GM21367 (cell line): ENCODE data around the gene ATP6V1G2.
"Not testable (repeated sequence)": the region's sequence is repeated elsewhere in the genome, so short reads cannot be mapped to it uniquely, and the experiment has no call there.

Experiments
- ATAC-seq: cut with Tn5 transposase; IDR thresholded peaks from one replicate; pipeline ENCODE4 v1.9.1; 2021; ENCODE audit not compliant: unreplicated experiment

ATP6V1G2 gene

GRCh38 chr6:31575952-31576685 lies 29.7 kb upstream of the ATP6V1G2 start:
- no peak for ATAC-seq

DNA sequence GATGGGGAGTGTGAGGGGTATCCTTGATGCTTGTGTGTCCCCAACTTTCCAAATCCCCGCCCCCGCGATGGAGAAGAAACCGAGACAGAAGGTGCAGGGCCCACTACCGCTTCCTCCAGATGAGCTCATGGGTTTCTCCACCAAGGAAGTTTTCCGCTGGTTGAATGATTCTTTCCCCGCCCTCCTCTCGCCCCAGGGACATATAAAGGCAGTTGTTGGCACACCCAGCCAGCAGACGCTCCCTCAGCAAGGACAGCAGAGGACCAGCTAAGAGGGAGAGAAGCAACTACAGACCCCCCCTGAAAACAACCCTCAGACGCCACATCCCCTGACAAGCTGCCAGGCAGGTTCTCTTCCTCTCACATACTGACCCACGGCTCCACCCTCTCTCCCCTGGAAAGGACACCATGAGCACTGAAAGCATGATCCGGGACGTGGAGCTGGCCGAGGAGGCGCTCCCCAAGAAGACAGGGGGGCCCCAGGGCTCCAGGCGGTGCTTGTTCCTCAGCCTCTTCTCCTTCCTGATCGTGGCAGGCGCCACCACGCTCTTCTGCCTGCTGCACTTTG lies 29.0 kb upstream of the ATP6V1G2 start, which contains the start of gene TNF:
Gene TNF (plus strand): TSS at position 231 of the 567 bp plus-strand sequence. CDS start 177 bp downstream, at position 408.
- ATAC-seq, result no peak

- no peak for ATAC-seq
These were observed 28.0 kb upstream of the ATP6V1G2 start for GRCh38 chr6:31574106-31575061.

GRCh38 chr6:31573239-31574105 lies 27.1 kb upstream of the ATP6V1G2 start:
- ATAC-seq, result no peak

- no peak for ATAC-seq
These were observed 25.9 kb upstream of the ATP6V1G2 start, which contains the start of gene LTA for GRCh38 chr6:31572041-31572911. TSS of gene LTA (plus strand) at chr6:31572289. CDS start at chr6:31572743, 454 bp downstream.

DNA sequence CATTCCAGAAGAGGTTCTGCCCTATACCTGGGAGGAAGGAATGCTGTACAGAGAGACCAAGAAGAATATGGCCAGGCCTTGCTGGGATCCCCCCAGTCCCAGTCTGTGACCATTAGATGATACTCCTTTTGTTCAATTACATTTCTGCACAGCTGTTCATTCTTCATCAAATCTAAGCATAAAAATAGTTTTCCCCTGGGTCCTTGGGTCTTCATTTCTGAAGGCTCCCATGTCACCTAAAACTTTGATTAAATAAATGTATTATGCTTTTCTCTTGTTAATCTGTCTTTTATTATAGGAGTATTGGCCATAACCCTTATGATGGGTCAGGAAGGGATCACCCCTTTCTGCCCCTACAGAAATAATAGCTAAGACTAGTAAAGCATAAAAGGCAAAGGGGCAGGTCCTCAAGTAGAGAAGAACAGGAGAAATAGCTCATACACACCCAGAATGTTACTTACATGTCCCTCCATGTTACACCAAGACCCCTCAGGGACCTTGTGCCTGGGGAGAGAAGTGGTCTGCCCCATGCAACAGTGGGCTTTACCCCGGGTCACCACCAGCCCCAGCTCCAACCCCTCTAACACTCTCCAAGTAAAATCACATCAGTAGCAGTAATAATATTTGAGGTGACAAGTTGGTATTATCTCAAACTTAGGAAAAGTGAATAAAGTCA lies 23.6 kb upstream of the ATP6V1G2 start:
- ATAC-seq, result no peak

GRCh38 chr6:31568537-31568961 lies 22.1 kb upstream of the ATP6V1G2 start:
- peak; percentile 47 for ATAC-seq

DNA sequence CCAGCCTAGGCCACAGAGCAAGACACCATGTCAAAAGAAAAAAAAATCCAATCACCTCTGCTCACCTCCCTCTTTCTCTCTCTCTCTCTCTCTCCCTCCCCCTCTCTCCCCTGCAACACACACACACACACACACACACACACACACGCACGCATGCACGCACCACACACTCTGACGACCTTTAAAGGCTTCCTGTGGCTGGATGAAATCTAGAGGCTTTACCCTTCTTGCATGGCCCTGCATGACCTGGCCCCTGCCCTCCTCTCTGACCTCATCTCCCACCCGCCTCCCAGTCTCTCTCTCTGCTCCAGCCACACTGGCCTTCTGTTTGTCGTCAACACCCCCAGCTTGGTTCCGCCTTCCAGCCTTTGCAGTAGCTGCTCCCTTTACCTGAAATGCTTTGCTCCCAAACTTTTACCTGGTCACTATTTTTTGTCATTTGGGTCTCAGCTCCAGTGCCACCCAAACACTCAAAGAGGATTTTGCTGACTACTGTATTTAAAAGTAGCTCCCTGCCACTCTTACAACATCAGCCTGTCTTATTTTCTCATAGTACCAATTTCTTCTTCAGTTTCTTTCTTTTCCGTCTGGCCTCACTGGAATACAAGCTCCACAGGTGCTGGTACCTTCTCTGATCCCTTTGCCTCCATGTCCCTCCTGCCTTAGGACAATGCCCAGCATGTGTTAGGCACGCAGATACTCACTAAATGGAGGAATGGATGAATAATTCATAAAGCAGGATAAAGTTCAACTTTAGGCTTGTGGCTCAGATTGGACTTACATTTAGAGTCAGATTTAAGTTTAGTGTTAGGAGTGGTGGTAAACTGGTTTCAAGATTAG lies 21.3 kb upstream of the ATP6V1G2 start:
- ATAC-seq, result no peak

DNA sequence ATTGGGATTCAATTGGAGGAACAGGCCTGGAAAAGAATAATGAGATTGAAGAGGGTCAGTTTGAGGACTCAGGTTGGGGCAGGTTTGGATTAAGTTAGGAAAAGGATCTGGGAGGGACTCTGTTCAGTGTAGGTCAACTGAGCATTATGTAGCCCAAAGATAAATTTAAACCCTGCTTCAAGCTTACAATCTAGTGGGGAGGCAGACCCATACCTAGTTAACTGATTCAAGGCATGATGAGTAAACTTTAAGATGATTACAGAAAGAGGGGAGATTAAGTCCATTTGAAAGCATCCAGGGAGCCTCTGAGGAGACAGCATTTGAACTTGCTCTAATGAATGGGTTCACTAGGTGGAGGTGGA lies 14.3 kb upstream of the ATP6V1G2 start:
- no peak for ATAC-seq

GRCh38 chr6:31559958-31560696 lies 13.7 kb upstream of the ATP6V1G2 start:
- peak; percentile 48 for ATAC-seq

DNA sequence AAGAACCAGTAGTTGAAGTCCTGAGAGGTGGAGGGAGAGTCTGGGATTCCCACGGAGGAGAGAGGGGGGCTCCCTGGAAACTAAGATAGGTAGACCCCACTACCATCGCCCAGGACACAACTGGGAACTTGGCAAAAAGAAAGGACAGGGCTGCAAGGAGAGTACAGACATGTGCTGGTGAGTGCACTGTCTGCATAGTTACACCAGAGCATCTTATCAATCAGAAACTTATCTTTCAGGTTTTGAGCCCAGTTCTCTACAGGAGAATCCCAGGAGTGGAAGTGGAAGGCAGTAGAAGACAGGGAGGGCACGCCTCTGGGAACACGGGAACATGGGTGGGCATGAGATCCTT lies 13.2 kb upstream of the ATP6V1G2 start:
- ATAC-seq, result peak; percentile 1

- no peak for ATAC-seq
These were observed 12.5 kb upstream of the ATP6V1G2 start for GRCh38 chr6:31558631-31559500.

- no peak for ATAC-seq
These were observed 11.9 kb upstream of the ATP6V1G2 start for GRCh38 chr6:31558318-31558625.

DNA sequence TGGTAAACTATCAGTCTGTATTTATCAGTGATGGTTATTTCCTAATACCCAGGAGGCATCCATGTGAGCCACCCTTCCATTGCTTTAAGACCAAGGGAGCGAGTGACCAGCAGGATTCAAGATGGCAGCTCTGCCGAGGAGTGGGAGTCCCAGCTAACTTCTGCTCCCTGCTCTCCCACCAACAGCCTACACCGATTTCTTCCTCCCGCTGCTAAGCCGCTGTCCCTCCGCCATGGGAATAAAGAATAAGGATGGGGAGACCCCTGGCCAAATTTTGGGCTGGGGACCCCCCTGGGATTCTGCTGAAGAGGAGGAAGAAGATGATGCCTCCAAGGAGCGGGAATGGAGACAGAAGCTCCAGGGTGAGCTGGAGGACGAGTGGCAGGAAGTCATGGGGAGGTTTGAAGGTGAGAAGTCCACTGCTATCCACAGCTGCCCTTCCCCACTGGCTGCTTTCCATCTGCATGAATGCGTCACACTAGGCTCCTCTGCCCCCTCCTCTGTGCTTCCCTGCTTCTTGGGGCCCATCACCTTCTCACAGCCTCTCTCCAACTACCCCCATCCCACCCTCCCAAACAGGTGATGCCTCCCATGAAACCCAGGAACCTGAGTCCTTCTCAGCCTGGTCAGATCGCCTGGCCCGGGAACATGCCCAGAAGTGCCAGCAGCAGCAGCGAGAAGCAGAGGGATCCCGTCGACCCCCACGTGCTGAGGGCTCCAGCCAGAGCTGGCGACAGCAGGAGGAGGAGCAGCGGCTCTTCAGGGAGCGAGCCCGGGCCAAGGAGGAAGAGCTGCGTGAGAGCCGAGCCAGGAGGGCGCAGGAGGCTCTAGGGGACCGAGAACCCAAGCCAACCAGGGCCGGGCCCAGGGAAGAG lies 11.3 kb upstream of the ATP6V1G2 start:
- ATAC-seq, result no peak

- no peak for ATAC-seq
These were observed 9.9 kb upstream of the ATP6V1G2 start for GRCh38 chr6:31556307-31556706.

DNA sequence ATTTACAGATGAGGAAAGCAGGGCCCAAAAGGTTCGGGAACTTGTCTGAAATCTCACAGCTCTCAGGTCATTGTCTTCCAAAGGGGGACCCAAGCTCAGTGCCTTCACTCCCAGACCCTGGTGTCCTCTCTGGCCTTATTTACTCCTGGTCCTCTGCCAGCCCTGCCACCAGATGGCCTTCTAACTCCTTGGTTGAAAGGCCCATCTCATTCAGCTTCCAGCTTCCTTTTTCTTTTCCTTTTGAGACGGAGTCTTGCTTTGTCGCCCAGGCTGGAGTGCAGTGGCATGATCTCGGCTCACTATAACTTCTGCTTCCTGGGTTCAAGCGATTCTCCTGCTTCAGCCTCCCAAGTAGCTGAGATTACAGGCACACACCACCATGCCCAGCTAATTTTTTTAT lies 5.0 kb upstream of the ATP6V1G2 start:
- ATAC-seq, result not testable (repeated sequence)
